ENCODE results near the gene PRPF8. TPM values are rescaled to one million over a fixed set of nuclear protein-coding genes. Genes with fewer than 3 reads are reported as not detected.
A peak's percentile ranks its signal among the peaks of the same experiment; 100 is the strongest.

Gene PRPF8
- total and polyA plus RNA-seq, 2 of the 13 experiments (the other 11 are each of a cell fraction or from before 2014, with no cell fraction given) = 112 to 179 TPM

DNA sequence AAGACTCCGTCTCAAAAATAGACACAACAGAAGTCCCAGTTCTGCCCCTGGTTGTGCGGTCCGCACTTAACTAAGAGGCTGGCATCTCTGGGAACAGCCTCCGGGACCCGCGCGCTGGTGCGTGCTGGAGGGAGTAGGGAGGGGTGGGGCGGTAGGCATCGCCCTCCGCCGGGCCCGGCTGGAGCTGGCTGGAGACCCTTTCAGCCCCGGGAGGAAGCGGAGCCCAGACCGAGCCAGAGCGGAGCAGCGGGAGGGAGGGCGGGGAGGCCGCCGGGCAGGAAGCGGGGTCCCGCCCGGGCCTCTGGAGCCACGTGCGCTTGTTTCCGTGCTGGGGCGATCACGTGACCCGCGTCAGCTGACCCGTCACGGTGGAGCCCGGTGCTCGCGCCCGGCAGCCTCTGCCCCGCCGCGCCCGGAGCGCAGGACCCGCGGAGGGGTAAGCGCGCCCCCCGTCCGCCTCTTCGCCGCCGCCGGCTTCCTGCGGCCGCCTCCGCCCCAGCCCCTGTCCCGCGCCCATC lies 39.7 kb upstream of the PRPF8 start, which contains the start of gene WDR81 (continued):
- TF ChIP-seq ZNF354B (CRISPR knock-in tag; IDR thresholded peaks at IDR 0.05) = no peak
- TF ChIP-seq, protein P1, sequence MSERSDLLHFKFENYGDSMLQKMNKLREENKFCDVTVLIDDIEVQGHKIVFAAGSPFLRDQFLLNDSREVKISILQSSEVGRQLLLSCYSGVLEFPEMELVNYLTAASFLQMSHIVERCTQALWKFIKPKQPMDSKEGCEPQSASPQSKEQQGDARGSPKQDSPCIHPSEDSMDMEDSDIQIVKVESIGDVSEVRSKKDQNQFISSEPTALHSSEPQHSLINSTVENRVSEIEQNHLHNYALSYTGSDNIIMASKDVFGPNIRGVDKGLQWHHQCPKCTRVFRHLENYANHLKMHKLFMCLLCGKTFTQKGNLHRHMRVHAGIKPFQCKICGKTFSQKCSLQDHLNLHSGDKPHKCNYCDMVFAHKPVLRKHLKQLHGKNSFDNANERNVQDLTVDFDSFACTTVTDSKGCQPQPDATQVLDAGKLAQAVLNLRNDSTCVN (CRISPR knock-in tag; IDR thresholded peaks at IDR 0.05; ENCODE audit: borderline replicate concordance) = no peak
- TF ChIP-seq CC2D1A (CRISPR knock-in tag; IDR thresholded peaks at IDR 0.05) = no peak
- TF ChIP-seq, protein P2, sequence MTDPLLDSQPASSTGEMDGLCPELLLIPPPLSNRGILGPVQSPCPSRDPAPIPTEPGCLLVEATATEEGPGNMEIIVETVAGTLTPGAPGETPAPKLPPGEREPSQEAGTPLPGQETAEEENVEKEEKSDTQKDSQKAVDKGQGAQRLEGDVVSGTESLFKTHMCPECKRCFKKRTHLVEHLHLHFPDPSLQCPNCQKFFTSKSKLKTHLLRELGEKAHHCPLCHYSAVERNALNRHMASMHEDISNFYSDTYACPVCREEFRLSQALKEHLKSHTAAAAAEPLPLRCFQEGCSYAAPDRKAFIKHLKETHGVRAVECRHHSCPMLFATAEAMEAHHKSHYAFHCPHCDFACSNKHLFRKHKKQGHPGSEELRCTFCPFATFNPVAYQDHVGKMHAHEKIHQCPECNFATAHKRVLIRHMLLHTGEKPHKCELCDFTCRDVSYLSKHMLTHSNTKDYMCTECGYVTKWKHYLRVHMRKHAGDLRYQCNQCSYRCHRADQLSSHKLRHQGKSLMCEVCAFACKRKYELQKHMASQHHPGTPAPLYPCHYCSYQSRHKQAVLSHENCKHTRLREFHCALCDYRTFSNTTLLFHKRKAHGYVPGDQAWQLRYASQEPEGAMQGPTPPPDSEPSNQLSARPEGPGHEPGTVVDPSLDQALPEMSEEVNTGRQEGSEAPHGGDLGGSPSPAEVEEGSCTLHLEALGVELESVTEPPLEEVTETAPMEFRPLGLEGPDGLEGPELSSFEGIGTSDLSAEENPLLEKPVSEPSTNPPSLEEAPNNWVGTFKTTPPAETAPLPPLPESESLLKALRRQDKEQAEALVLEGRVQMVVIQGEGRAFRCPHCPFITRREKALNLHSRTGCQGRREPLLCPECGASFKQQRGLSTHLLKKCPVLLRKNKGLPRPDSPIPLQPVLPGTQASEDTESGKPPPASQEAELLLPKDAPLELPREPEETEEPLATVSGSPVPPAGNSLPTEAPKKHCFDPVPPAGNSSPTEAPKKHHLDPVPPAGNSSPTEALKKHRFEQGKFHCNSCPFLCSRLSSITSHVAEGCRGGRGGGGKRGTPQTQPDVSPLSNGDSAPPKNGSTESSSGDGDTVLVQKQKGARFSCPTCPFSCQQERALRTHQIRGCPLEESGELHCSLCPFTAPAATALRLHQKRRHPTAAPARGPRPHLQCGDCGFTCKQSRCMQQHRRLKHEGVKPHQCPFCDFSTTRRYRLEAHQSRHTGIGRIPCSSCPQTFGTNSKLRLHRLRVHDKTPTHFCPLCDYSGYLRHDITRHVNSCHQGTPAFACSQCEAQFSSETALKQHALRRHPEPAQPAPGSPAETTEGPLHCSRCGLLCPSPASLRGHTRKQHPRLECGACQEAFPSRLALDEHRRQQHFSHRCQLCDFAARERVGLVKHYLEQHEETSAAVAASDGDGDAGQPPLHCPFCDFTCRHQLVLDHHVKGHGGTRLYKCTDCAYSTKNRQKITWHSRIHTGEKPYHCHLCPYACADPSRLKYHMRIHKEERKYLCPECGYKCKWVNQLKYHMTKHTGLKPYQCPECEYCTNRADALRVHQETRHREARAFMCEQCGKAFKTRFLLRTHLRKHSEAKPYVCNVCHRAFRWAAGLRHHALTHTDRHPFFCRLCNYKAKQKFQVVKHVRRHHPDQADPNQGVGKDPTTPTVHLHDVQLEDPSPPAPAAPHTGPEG (CRISPR knock-in tag; IDR thresholded peaks at IDR 0.05) = 0 out of 2 replicates have a peak, but pooled peaks have one; percentile 39
- no peak for TF ChIP-seq TBX3 (IDR thresholded peaks at IDR 0.05; ENCODE audit: borderline replicate concordance)
- TF ChIP-seq ZNF776 (CRISPR knock-in tag; IDR thresholded peaks at IDR 0.05) = no peak
- TF ChIP-seq SRSF4 (IDR thresholded peaks at IDR 0.05; ENCODE audit: low read depth, low read length, poor library complexity, severe bottlenecking) = no peak
- TF ChIP-seq NKX3-1 (CRISPR knock-in tag; IDR thresholded peaks at IDR 0.05) = no peak
- TF ChIP-seq, protein P3, sequence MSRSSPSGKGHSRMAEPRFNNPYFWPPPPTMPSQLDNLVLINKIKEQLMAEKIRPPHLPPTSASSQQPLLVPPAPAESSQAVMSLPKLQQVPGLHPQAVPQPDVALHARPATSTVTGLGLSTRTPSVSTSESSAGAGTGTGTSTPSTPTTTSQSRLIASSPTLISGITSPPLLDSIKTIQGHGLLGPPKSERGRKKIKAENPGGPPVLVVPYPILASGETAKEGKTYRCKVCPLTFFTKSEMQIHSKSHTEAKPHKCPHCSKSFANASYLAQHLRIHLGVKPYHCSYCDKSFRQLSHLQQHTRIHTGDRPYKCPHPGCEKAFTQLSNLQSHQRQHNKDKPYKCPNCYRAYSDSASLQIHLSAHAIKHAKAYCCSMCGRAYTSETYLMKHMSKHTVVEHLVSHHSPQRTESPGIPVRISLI (CRISPR knock-in tag; IDR thresholded peaks at IDR 0.05; ENCODE audit: borderline replicate concordance) = no peak
- TF ChIP-seq, protein P4, sequence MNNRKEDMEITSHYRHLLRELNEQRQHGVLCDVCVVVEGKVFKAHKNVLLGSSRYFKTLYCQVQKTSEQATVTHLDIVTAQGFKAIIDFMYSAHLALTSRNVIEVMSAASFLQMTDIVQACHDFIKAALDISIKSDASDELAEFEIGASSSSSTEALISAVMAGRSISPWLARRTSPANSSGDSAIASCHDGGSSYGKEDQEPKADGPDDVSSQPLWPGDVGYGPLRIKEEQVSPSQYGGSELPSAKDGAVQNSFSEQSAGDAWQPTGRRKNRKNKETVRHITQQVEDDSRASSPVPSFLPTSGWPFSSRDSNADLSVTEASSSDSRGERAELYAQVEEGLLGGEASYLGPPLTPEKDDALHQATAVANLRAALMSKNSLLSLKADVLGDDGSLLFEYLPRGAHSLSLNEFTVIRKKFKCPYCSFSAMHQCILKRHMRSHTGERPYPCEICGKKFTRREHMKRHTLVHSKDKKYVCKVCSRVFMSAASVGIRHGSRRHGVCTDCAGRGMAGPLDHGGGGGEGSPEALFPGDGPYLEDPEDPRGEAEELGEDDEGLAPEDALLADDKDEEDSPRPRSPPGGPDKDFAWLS (CRISPR knock-in tag; IDR thresholded peaks at IDR 0.05; ENCODE audit: borderline replicate concordance) = no peak
